Ishikawa (cell line): ENCODE data around the gene SIVA1.

ENCODE experiments used
- CEBPB ChIP-seq: IDR thresholded peaks from 2 replicates; pipeline ENCODE4 v1.6.1; 2012
- CREB1 ChIP-seq: IDR thresholded peaks from 2 replicates; pipeline ENCODE4 v1.6.1; 2012; ENCODE audit warnings: low read depth
- EGR1 ChIP-seq: IDR thresholded peaks from 2 replicates; pipeline ENCODE4 v1.6.1; 2012
- EP300 ChIP-seq: IDR thresholded peaks from 2 replicates; pipeline ENCODE4 v1.6.1; 2012; ENCODE audit warnings: borderline replicate concordance
- FOXM1 ChIP-seq: IDR thresholded peaks from 2 replicates; pipeline ENCODE4 v1.6.1; 2012; ENCODE audit warnings: low read depth, borderline replicate concordance
- MAX ChIP-seq: IDR thresholded peaks from 2 replicates; pipeline ENCODE4 v1.6.1; 2012
- NFIC ChIP-seq: IDR thresholded peaks from 2 replicates; pipeline ENCODE4 v1.6.1; 2012
- RAD21 ChIP-seq: IDR thresholded peaks from 2 replicates; pipeline ENCODE4 v1.6.1; 2012; ENCODE audit warnings: low read depth
- REST ChIP-seq: IDR thresholded peaks from 2 replicates; pipeline ENCODE4 v1.6.1; 2012; ENCODE audit warnings: low read depth, mild to moderate bottlenecking
- TAF1 ChIP-seq: IDR thresholded peaks from 2 replicates; pipeline ENCODE4 v1.6.1; 2012; ENCODE audit warnings: low read depth, mild to moderate bottlenecking
- TCF12 ChIP-seq: IDR thresholded peaks from 2 replicates; pipeline ENCODE4 v1.6.1; 2012; ENCODE audit warnings: low read depth
- TEAD4 ChIP-seq: IDR thresholded peaks from 2 replicates; pipeline ENCODE4 v1.6.1; 2012
- USF1 ChIP-seq: IDR thresholded peaks from 2 replicates; pipeline ENCODE4 v1.6.1; 2012
- YY1 ChIP-seq: IDR thresholded peaks from 2 replicates; pipeline ENCODE4 v1.6.1; 2012; ENCODE audit warnings: low read depth
- ZBTB7A ChIP-seq: IDR thresholded peaks from 2 replicates; pipeline ENCODE4 v1.6.1; 2012; ENCODE audit warnings: low read depth

SIVA1 gene

DNA sequence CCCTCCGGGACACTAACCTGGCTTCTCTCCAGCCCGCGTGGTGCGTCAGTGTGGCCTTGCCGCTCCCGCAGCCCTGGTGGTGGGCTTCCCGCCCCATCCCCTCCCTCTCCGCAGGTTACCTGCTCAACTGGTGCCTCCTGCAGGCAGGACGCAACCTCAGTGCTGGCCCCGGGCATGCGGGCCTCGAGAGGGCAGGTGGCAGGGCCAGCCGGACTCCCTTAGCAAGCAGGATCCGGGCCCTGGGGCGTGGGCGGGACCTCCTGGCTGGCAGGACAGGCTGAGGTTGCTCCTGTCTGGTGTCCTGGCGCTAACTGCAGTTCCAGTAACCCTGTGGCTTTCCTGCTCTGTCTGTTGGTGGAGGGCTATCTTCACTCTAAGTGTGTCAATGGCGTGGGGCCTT is 37.5 kb upstream of the SIVA1 start:
- TF ChIP-seq FOXM1 (no peak), YY1 (no peak), EGR1 (no peak), NFIC (no peak), MAX (no peak), REST (no peak), TAF1 (no peak), TCF12 (no peak), CREB1 (no peak), RAD21 (no peak), EP300 (no peak), TEAD4 (no peak), USF1 (no peak), CEBPB (no peak), ZBTB7A (no peak)

GRCh38 chr14:104715871-104716270 is 37.1 kb upstream of the SIVA1 start:
- TF ChIP-seq REST (no peak), RAD21 (no peak)

- TF ChIP-seq MAX (no peak), RAD21 (no peak), CREB1 (no peak), CEBPB (no peak), EGR1 (no peak), TAF1 (no peak), NFIC (no peak)
These were observed 35.8 kb upstream of the SIVA1 start for GRCh38 chr14:104717137-104717536.

DNA sequence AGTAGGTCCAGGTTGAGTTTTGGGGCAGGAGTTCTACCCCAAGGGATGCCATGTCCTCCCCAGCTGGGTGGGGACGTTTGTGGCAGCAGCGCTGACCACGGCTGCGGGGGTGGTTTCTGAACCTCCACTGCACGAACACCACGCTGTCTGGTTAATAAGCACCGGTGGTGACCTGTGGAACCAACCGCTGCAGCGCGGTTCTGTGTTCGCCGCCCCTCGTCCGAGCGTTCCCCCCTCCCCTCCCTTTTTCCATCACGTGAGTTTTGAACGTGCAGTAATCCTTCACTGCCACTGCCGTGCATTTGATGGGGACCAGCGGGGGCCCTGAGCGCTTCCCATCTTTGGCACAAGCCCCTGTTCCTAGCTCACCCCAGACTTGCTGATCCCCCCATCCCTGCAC is 35.3 kb upstream of the SIVA1 start:
- TF ChIP-seq TCF12: no peak
- TF ChIP-seq ZBTB7A: no peak
- TF ChIP-seq TAF1: no peak
- TF ChIP-seq USF1: no peak
- no peak for TF ChIP-seq NFIC
- TF ChIP-seq REST: no peak
- no peak for TF ChIP-seq TEAD4
- no peak for TF ChIP-seq EP300
- TF ChIP-seq YY1: no peak
- TF ChIP-seq EGR1: no peak
- TF ChIP-seq MAX: no peak
- no peak for TF ChIP-seq FOXM1
- no peak for TF ChIP-seq RAD21

DNA sequence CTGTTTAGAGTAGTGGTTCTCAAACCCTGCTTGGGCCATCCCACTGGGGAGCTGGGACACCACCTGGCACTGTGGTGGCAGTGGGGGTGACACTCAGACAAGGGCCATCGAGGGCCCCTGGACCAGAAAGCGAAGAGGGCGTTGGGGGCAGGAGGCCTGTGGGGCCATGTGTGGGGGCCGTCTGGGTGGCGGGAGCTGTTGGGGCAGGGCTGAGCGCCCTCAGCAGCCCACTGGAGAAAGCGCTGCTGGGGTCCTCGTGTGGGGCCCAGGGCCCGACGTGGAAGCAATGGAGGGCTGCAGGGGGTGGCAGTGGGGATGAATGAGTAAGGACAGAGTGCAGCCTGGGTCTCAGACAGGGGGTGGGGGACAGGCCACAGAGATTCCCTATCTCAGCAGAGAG is 34.8 kb upstream of the SIVA1 start:
- TF ChIP-seq RAD21 (no peak), YY1 (no peak)
